ENCODE data around the gene CYBA.

Gene CYBA

DNA sequence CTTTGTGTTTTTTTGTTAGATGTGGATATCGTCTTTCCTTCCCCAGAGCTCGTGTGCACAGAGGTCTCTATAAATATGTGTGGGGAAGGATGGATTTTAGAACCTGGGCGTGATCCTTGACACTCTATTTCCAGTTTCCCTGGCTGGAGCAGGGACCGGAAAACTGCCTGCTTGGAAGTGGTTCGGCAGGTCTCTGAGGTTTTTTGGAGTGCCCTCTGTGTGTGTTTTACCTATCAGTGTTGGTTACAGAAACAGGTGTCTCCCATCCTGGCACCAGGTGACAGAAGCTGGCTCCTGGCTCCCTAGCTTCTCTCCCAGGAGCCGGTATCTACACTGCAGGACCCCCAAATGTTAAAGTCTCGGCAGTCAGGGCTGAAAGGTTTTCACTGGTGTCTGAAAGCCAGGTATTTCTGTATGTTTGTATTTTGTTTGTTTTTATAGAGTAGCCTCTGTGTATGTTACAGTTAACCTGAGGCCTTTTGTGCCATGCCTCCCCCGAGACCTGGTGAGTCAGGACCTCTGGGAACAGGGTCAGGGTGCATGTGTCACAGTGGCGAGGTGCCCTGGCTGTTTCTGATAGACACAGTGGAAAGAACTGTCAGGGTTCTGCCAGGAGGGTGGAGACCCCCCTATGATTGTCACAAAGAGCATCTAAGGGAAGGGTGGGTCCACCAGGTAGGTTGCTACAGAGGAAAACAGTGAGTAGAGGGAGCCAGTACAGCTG lies 49.4 kb downstream of the CYBA start:
- Histone ChIP-seq H3K4me3 (no peak overlapping the region), H3K27ac (no peak overlapping the region)

DNA sequence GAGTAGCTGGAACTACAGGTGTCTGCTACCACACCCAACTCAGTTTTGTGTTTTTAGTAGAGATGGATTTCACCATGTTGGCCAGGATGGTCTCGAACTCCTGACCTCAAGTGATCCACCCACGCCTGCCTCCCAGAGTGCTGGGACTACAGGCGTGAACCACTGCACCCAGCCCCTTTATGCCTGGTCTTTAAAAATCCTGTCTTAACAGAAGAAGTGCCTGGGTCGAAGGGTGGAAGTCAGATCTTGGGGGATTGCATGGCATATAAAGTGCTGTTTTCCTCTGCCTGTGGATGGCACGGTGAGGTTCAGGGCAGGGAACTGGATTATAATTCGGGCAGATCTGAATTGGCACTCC lies 50.3 kb downstream of the CYBA start:
- peak overlapping the region in 3 of 21 experiments; percentile 0 to 55 (median 54) for H3K27ac ChIP-seq

DNA sequence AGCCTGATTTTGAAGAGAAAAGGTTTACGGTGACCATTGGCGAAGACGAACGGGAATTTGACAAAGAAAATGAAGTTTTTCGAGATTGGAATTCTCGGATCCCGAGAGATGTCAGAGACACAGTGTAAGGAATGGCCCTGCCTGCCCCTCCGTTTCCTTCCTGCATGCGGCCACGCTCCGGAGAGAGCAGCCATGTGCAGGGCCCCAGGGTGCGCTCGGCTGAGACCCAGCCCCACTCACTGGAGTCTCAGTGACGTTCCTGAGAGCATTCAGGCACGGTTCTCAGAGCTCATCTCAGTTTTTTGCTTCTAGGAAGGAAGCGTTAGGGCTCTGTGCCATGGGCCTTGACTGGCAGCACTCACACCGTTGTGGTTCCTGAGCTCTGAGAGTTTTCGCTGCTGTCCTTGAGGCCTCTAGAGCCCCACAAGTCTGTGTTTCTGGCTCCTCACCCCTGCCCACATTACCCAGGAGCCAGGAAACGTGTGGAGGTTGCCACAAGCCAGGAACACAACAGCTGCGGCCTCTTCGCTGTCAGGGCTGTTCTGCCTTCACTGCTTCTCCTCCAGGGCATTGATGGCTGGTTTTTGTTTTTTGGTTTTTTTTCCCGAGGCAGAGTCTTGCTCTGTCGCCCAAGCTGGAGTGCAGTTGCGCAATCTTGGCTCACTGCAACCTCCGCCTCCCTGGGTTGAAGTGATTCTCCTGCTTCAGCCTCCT lies 50.9 kb downstream of the CYBA start:
- Histone ChIP-seq H3K27ac (peak overlapping the region in 9 of 21 experiments; percentile 0 to 72 (median 36)), H3K4me3 (no peak overlapping the region)

More for the DNA sequence above, 50.3 kb downstream of the CYBA start:
- no peak overlapping the region for H3K4me3 ChIP-seq

DNA sequence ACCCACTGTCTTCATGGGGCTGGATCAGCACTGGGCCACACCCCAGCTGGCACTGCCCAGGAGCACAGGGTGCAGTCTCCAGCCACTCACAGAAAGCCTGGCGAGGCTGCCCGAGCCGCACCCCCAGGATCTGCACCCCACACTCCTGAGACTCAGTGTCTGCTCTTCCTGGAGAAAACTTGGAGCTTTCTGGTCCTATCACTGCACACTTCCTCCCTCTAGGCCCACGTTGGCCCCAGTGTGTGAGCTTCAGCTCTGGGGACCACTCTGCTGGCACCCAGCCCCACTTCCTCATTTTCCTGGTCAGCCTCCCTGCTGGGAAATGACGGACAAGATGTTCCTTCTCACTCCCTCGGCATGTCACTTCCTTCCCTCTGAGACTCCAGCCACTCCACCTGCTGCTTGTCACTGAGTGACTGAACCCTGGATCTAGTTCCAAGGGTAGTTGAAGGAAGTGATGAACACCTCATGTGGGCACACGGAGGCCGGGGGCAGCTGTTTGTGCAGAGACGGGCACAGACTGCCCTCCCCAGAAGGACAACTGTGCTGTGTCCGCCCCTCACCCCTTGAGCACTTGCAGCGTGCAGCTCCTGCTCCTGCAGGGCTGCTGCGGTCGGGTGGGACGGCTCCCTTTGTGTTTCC lies 51.6 kb downstream of the CYBA start:
- H3K27ac ChIP-seq, result peak overlapping the region in 8 of 21 experiments; percentile 0 to 72 (median 44)
- H3K4me3 ChIP-seq, result no peak overlapping the region

DNA sequence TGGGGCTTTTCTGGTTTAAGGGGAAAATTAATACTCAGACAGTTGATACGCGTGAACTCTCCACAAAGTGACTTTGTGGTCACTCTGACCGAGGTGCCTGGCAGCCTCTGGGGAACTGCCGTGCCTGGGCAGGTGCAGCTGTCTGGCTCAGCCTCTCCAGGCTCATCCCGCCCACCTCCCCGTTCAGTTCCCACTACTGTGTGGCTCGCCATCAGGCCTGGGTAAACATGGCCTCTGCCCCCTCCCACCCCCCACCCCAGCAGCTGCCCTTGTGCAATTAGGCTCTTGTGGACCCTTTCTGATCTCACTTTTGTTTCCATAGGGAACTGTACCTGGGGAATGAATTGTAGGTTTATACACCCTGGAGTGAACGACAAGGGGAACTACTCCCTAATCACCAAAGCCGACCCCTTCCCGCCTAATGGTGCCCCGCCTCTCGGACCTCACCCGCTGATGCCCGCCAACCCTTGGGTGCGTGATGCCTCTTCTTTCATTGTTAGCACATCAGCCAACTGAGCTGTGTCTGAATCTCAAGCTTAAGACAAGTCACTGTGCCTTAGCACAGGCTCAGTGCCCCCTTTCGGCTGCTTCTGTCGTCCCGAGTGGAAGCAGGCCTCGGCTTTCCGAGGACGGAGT lies 52.9 kb downstream of the CYBA start:
- H3K27ac ChIP-seq, result peak overlapping the region in 3 of 21 experiments; percentile 4 to 67 (median 44)
- no peak overlapping the region for H3K4me3 ChIP-seq

DNA sequence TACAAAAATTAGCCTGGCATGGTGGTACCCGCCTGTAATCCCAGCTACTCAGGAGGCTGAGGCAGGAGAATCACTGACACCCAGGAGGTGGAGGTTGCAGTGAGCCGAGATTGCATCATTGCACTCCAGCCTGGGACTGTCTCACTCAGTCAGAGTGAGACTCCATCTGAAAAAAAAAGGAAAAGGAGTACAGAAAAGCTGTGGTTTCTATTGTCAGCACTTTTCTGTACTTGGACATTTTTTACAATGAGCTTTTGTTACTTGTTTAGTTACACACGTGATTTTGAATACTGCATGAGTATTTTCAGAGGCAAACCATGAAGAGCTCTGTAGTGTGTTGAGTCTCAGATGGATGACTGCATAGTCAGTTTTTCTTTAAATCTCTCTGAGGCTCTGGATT lies 54.4 kb downstream of the CYBA start:
- H3K4me3 ChIP-seq, result no peak overlapping the region
- no peak overlapping the region for H3K27ac ChIP-seq

DNA sequence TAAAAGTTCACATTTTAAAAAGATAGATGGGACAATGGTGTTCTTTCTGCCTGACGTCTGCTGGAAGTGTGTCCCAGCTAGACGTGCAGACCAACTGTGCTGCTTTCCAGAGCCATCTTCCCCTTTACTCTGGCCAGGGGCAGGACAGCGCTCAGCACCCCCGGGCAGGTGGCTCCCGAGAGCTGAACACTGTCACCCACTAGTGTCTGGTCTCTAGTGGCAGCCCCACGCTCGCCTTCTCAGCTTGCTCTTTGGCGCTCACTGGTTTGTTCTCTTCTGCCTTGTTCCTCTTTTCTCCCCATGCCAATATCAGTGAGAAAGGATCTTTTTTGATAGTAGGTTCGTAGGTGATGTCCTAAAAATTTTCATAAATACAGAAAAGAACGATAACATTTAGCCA lies 54.9 kb downstream of the CYBA start:
- Histone ChIP-seq H3K27ac (no peak overlapping the region), H3K4me3 (no peak overlapping the region)

DNA sequence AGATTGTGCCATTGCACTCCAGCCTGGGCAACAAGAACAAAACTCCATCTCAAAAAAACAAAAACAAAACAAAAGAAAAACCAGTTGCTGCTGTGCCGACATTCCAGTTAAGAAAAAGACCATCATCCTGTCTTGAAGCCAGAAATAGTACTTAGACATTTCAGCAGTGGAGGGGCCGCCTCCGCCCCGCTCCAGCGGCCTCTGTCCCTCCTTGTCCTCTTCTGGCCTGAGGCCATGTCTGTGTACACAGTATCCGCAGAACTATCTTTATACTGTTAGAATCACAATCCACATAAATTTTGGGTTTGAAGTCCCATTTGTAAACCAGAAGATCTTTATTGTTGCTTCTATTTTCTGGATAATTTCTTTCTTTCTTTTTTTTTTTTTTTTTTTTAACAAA lies 55.8 kb downstream of the CYBA start:
- H3K4me3 ChIP-seq, result no peak overlapping the region

DNA sequence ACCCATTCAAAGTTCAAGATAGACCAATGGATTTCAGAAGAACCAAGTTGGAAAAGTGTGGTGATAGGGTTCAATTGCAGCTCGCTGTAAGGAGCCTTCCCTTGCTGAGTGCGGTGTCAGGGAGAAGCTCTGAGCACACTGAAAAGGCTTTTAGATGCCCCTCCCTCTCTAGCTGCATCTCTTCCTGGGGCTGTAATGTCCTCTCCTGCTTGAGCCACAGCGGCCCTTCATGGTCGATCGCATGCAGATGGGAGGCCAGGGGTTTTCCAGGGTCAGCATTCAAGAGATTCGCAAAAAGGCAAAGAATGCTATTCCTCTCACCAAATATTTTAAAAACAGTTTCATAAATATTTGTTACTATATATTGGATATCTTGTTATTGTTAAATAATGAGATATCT lies 56.9 kb downstream of the CYBA start:
- no peak overlapping the region for H3K27ac ChIP-seq
- no peak overlapping the region for H3K4me3 ChIP-seq

More for the DNA sequence above, 55.8 kb downstream of the CYBA start:
- no peak overlapping the region for H3K27ac ChIP-seq

DNA sequence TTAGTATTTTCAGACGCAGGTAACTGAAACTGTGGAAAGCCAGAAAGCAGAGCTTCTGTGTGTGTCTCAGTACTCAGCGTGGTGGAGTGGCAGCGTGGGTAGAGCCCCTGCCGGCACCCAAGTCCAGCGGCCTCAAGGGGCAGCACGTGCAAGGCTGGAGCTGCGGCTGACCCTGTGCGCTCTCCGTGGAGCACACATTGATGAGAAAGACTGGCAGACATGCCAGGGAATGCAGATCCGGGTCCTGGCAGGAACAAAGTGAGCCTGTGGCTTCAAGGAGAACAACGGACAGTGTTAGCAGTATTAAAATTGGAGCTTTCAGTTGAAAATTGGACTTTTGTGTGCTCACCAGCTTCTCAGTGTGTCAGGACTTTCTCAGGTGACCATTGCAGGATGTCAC lies 57.4 kb downstream of the CYBA start:
- no peak overlapping the region for H3K4me3 ChIP-seq
- H3K27ac ChIP-seq, result no peak overlapping the region
